Fibroblast of lung (primary cell): ENCODE measurements around the gene LRSAM1. TPM values are rescaled to one million over a fixed set of nuclear protein-coding genes. Genes with fewer than 3 reads are reported as not detected.

Source experiments
- DNase-seq, 2 donors: peaks; one replicate each; pipeline versions ENCODE4 v3.0.0 to v3.0.0-alpha.2; 2010; ENCODE audit warnings: low read depth in 2 of 2
- H2AFZ ChIP-seq: 2 replicates; pipeline ENCODE4 v1.5.1; 2012; ENCODE audit warnings: low read length, control low read depth, inconsistent platforms
- H3K27ac ChIP-seq: 2 replicates; pipeline ENCODE4 v1.5.1; 2011; ENCODE audit warnings: low read length, control low read depth; ENCODE audit not compliant: insufficient read depth
- H3K27me3 ChIP-seq: 2 replicates; pipeline ENCODE4 v1.5.1; 2011; ENCODE audit warnings: mild to moderate bottlenecking, low read length; ENCODE audit not compliant: control insufficient read depth, insufficient read depth
- H3K36me3 ChIP-seq: 2 replicates; pipeline ENCODE4 v1.5.1; 2011; ENCODE audit warnings: low read length; ENCODE audit not compliant: control insufficient read depth, insufficient read depth
- H3K4me1 ChIP-seq: 2 replicates; pipeline ENCODE4 v1.5.1; 2011; ENCODE audit warnings: low read length; ENCODE audit not compliant: control insufficient read depth, insufficient read depth; ENCODE audit errors: extremely low read depth
- H3K4me2 ChIP-seq: 2 replicates; pipeline ENCODE4 v1.5.1; 2011; ENCODE audit warnings: low read length, control low read depth; ENCODE audit not compliant: insufficient read depth; ENCODE audit errors: extremely low read depth
- H3K4me3 ChIP-seq, 4 experiments: fragments of 200-600 bp in 1 of 4; sonication (generic) in 1 of 4; replicated peaks in 1 of 4; 2 replicates each; pipeline ENCODE4 v1.5.1; 2011 to 2016; ENCODE audit warnings: low read length in 4 of 4, low read depth in 3 of 4, mild to moderate bottlenecking in 3 of 4, control low read depth in 2 of 4, inconsistent platforms in 1 of 4, mixed read lengths in 1 of 4; ENCODE audit not compliant: insufficient read depth in 1 of 4; ENCODE audit errors: control extremely low read depth in 1 of 4
- H3K79me2 ChIP-seq: 2 replicates; pipeline ENCODE4 v1.5.1; 2012; ENCODE audit warnings: mild to moderate bottlenecking, low read length, inconsistent platforms; ENCODE audit not compliant: control insufficient read depth, insufficient read depth
- H3K9ac ChIP-seq: 2 replicates; pipeline ENCODE4 v1.5.1; 2011; ENCODE audit warnings: mild to moderate bottlenecking, low read length, control low read depth; ENCODE audit not compliant: insufficient read depth
- H3K9me3 ChIP-seq: 2 replicates; pipeline ENCODE4 v1.5.1; 2012; ENCODE audit warnings: low read depth, low read length; ENCODE audit not compliant: control insufficient read depth, insufficient read depth
- H4K20me1 ChIP-seq: 2 replicates; pipeline ENCODE4 v1.5.1; 2011; ENCODE audit warnings: low read length; ENCODE audit not compliant: control insufficient read depth, insufficient read depth; ENCODE audit errors: extremely low read depth
- EZH2 ChIP-seq: IDR thresholded peaks from 2 replicates; pipeline ENCODE4 v1.5.1; 2012; ENCODE audit warnings: low read length, control low read depth, mild to moderate bottlenecking; ENCODE audit errors: missing control alignments
- polyA plus RNA-seq, 2 donors: library from polyadenylated mRNA; depleted of rRNA in 1 of 2; stranded (reverse) in 1 of 2; unstranded in 1 of 2; fragments of >200 nt; gene quantifications; 2 replicates each; pipeline ENCODE4 v1.2.1, GENCODE V29; 2011 to 2012; ENCODE audit warnings: missing spikeins in 1 of 2
- total RNA-seq: library from RNA; depleted of rRNA; stranded (reverse); fragments of >200 nt; gene quantifications from 2 replicates; pipeline ENCODE4 v1.2.1, GENCODE V29; 2014
- TF ChIP-seq, protein P1 (sequence below), 2 donors: IDR thresholded peaks in 1 of 2; conservative IDR thresholded peaks in 1 of 2; 1 replicate in 1 of 2; 2 replicates in 1 of 2; pipeline ENCODE4 v1.5.1; 2011 to 2012; ENCODE audit warnings: low read length in 2 of 2, control low read depth in 1 of 2, inconsistent platforms in 1 of 2, low read depth in 1 of 2, mild to moderate bottlenecking in 1 of 2

LRSAM1 gene
- total and polyA plus RNA-seq, 2 donors (not counting 1 experiment from before 2014, with no cell fraction given) = 6.8 to 18.0 TPM

DNA sequence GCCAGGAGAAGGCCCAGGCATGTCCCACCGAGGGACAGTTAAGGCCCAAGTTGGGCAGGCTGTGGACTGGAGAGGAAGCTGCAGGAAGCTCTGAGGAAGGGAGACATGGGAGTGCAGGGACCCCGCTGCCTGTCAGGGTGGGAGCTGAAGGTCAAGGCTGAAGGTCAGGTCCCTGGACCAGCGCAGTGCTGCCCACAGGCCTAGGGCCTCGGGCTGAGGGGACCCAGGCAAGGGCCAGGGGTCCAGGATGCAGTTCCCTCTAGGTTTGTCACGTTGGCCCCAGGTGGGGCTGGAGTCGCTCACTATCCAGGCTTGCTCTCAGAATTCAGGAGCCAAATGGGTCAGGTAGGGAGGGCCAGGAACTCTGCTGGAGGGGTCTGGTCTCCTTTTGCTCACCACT lies 84.1 kb downstream of the LRSAM1 start:
- H3K27ac ChIP-seq = peak overlapping the region; percentile 92
- no peak overlapping the region for H3K9ac ChIP-seq
- H3K79me2 ChIP-seq = peaks cover 92% of the 10 kb centered on the region
- H3K9me3 ChIP-seq = no peaks in the 10 kb centered on the region
- H4K20me1 ChIP-seq = peaks cover 3% of the 10 kb centered on the region
- H3K4me1 ChIP-seq = peaks cover 53% of the 10 kb centered on the region
- no peak overlapping the region for H3K4me2 ChIP-seq
- TF ChIP-seq, protein P1, sequence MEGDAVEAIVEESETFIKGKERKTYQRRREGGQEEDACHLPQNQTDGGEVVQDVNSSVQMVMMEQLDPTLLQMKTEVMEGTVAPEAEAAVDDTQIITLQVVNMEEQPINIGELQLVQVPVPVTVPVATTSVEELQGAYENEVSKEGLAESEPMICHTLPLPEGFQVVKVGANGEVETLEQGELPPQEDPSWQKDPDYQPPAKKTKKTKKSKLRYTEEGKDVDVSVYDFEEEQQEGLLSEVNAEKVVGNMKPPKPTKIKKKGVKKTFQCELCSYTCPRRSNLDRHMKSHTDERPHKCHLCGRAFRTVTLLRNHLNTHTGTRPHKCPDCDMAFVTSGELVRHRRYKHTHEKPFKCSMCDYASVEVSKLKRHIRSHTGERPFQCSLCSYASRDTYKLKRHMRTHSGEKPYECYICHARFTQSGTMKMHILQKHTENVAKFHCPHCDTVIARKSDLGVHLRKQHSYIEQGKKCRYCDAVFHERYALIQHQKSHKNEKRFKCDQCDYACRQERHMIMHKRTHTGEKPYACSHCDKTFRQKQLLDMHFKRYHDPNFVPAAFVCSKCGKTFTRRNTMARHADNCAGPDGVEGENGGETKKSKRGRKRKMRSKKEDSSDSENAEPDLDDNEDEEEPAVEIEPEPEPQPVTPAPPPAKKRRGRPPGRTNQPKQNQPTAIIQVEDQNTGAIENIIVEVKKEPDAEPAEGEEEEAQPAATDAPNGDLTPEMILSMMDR (conservative IDR thresholded peaks at IDR 0.05 in 1 of 2, IDR thresholded peaks at IDR 0.05 in 1 of 2; ENCODE audit: low read depth in 1 of 2, low read length in 2 of 2) = no peak
- TF ChIP-seq EZH2 = no peak
- no peak overlapping the region for H2AFZ ChIP-seq
- no peaks in the 10 kb centered on the region for H3K27me3 ChIP-seq
- DNase-seq = no peak
- peaks cover 19% of the 10 kb centered on the region for H3K36me3 ChIP-seq
- no peak overlapping the region for H3K4me3 ChIP-seq

DNA sequence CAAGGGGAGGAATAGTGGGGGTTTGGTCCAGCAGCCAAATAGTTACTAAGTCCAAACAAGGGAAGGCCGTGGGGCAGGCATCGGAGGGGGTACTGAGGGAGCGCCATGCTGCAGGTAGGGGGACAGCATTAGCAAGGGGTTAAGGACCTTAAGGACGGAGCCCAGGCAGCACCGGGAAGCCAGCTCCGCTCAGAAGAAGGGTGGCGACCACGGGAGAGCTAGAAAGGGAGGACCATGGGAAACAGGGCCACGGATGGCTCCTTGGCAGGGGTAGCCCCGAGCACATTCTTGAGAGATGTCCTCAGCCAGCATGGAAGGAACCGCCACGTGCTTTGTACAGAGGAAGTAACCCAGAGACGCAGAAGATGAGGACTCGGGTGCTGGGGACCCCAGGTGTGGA lies 84.5 kb downstream of the LRSAM1 start:
- H3K4me3 ChIP-seq = no peak overlapping the region
- H3K4me2 ChIP-seq = no peak overlapping the region
- no peak overlapping the region for H2AFZ ChIP-seq
- H3K27me3 ChIP-seq = no peaks in the 10 kb centered on the region
- peaks cover 57% of the 10 kb centered on the region for H3K4me1 ChIP-seq
- no peaks in the 10 kb centered on the region for H3K9me3 ChIP-seq
- peak in 1 of 2 donors; percentile 59 for DNase-seq
- no peak overlapping the region for H3K9ac ChIP-seq
- H3K36me3 ChIP-seq = peaks cover 17% of the 10 kb centered on the region
- H4K20me1 ChIP-seq = peaks cover 3% of the 10 kb centered on the region
- peak overlapping the region; percentile 92 for H3K27ac ChIP-seq
- TF ChIP-seq EZH2 = no peak
- TF ChIP-seq, protein P1 (conservative IDR thresholded peaks at IDR 0.05 in 1 of 2, IDR thresholded peaks at IDR 0.05 in 1 of 2; ENCODE audit: low read depth in 1 of 2, low read length in 2 of 2) = no peak
- H3K79me2 ChIP-seq = peaks cover 92% of the 10 kb centered on the region

DNA sequence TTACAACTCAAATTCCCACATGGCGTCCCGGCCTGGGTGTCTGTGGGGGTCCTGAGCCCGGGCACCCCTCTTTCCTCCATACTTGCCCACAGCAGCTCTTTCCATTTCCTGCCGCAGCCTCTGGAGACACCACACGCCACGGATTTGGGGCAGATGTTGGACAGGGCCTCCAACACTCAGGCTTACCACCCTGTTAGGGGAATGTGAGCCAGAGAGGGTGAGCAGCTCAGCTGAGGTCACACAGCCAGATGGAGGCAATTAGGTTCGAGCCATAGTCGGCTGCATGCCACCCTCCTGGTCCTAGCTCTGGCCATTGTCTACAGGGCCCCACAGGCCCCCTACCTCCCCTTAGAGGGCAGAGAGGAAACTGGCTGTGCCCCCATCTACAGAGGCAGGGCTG lies 85.2 kb downstream of the LRSAM1 start:
- peaks cover 94% of the 10 kb centered on the region for H3K79me2 ChIP-seq
- H3K36me3 ChIP-seq = peaks cover 15% of the 10 kb centered on the region
- H2AFZ ChIP-seq = no peak overlapping the region
- no peak overlapping the region for H3K4me2 ChIP-seq
- H3K4me3 ChIP-seq = no peak overlapping the region
- H3K9me3 ChIP-seq = no peaks in the 10 kb centered on the region
- H3K27ac ChIP-seq = peak overlapping the region; percentile 92
- TF ChIP-seq EZH2 = no peak
- TF ChIP-seq, protein P1 (conservative IDR thresholded peaks at IDR 0.05 in 1 of 2, IDR thresholded peaks at IDR 0.05 in 1 of 2; ENCODE audit: low read depth in 1 of 2, low read length in 2 of 2) = no peak
- H3K4me1 ChIP-seq = peaks cover 63% of the 10 kb centered on the region
- peaks cover 3% of the 10 kb centered on the region for H4K20me1 ChIP-seq
- no peaks in the 10 kb centered on the region for H3K27me3 ChIP-seq
- H3K9ac ChIP-seq = no peak overlapping the region
- no peak for DNase-seq
